AG20443 (cell line): ENCODE measurements around the gene OAS3.
A peak's percentile ranks its signal among the peaks of the same experiment; 100 is the strongest.
"Not testable (repeated sequence)": the region's sequence is repeated elsewhere in the genome, so short reads cannot be mapped to it uniquely, and the experiment has no call there.

Experiments used
- DNase-seq: peaks from one replicate; pipeline ENCODE4 v3.0.0; 2012; ENCODE audit warnings: low spot score, mixed read lengths

The OAS3 gene

DNA sequence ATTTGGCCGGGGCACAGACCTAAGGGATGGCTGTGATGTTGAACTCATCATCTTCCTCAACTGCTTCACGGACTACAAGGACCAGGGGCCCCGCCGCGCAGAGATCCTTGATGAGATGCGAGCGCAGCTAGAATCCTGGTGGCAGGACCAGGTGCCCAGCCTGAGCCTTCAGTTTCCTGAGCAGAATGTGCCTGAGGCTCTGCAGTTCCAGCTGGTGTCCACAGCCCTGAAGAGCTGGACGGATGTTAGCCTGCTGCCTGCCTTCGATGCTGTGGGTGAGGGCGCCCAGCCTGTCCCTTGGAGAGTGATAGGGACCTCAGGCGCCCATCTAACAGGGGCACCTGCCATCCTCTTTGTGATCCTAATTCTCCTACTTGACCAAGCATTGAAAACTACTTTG lies 12.4 kb downstream of the OAS3 start:
- DNase-seq, result no peak

DNA sequence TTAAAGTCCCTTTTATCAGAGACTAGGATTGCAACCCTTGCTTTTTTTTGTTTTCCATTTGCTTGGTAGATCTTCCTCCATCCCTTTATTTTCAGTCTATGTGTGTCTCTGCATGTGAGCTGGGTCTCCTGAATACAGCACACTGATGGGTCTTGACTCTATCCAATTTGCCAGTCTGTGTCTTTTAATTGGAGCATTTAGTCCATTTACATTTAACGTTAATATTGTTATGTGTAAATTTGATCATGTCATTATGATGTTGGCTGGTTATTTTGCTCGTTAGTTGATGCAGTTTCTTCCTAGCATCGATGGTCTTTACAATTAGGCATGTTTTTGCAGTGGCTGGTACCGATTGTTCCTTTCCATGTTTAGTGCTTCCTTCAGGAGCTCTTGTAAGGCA lies 18.9 kb downstream of the OAS3 start:
- not testable (repeated sequence) for DNase-seq

DNA sequence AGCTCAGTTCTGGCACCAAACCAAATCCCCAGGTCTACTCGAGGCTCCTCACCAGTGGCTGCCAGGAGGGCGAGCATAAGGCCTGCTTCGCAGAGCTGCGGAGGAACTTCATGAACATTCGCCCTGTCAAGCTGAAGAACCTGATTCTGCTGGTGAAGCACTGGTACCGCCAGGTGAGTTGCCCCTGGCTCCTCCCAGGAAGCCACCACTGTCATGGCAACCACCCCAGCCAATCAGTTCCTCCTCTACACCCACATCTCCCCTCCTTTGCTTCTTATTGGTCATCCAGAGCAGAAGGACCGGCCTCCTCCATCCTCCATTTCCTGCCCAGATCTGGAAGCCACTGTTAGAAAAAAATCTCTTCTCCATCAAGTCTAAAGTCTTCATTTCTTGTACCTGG lies 22.8 kb downstream of the OAS3 start:
- no peak for DNase-seq

DNA sequence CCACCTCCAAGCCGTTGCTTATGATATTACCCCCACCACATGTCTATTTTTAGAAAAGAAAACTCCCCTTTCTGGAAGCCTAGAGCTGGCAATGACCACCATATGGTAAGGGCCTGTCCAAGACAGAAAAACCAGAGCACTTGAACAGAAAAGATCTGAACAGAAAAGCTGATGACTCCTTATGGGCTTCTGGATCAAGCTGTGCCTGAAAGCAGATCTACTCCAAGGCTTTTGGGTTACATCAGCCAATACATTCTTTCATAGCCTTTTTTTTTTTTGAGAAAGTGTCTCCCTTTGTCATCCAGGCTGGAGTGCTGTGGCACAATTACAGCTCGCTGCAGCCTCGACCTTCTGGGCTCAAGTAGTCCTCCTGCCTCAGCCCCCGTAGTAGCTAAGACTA lies 23.3 kb downstream of the OAS3 start:
- no peak for DNase-seq

DNA sequence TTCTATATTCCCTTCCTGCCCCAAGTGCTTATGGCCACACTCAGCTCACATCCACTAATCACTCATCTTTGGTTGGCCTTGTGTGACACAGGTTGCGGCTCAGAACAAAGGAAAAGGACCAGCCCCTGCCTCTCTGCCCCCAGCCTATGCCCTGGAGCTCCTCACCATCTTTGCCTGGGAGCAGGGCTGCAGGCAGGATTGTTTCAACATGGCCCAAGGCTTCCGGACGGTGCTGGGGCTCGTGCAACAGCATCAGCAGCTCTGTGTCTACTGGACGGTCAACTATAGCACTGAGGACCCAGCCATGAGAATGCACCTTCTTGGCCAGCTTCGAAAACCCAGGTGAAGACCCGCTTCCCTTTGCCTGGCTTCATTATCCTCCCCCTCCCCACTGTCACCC lies 24.3 kb downstream of the OAS3 start:
- DNase-seq, result no peak

DNA sequence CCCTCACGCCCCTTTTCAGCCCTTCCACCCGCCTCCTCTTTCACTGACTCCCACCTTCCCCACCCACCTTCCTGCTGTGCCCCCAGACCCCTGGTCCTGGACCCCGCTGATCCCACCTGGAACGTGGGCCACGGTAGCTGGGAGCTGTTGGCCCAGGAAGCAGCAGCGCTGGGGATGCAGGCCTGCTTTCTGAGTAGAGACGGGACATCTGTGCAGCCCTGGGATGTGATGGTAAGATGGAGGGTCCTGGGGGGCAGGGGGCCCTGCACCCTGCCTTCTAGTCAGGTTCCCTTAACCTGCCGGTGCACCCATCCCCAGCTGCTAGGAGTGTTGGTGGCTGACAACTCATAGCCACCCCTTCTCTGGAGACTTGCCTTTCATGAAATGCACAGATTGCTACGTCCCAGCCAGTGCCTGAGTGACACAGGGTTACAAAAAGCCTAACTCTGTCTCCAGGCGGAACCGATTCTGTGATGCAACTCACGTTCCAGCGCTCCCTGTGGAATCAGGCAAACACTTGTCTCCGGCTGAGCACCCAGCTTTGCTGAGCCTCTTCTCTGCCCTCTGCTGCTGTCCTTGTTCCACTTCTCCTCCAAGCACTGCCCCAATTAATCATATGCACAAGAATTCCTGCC lies 25.1 kb downstream of the OAS3 start:
- no peak for DNase-seq

DNA sequence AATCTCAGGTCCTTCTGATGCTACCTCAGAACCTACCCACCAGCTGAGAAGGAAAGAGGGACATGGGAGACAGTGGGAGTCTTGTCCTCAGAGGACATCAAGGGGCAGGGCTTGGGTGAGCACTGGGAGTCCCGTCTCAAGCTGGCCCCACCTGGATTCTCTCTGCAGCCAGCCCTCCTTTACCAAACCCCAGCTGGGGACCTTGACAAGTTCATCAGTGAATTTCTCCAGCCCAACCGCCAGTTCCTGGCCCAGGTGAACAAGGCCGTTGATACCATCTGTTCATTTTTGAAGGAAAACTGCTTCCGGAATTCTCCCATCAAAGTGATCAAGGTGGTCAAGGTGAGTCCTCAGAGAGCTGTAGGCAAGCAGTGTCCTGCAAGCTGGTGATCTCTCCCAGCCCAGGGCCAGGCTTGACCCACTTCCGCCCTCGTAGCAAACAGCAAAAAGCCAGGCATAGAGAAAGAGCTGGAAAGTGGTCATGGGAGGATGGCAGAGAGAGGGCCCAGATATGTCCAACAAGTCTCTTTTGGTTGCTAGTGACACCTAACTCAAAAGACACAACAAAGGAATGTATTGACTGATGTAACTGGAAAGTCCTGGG lies 25.9 kb downstream of the OAS3 start:
- DNase-seq, result no peak

DNA sequence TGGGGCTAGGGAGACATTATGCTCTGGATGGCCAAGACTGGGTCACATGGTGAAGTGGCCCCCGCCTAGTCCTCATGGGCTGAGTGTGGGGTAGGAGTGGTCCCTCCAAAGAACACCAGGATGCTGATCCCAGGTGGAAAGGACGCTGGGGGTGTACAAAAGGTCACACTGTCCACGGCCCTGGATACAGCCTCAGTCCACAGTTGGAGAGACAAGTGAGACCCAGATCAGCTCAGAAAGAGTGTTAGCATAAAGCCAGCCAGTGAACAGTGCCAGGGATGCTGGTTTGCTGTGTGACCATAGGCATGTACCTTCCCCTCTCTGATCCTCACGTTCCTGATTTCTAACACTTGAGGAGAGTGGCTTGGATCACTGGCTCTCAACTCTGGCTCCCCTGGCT lies 26.6 kb downstream of the OAS3 start:
- DNase-seq, result no peak

DNA sequence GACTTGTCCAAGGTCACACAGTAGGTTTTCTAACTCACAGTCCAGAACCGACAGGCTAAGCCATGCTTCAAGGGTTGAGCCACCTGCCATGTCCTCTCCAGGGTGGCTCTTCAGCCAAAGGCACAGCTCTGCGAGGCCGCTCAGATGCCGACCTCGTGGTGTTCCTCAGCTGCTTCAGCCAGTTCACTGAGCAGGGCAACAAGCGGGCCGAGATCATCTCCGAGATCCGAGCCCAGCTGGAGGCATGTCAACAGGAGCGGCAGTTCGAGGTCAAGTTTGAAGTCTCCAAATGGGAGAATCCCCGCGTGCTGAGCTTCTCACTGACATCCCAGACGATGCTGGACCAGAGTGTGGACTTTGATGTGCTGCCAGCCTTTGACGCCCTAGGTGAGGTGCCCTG lies 27.4 kb downstream of the OAS3 start:
- DNase-seq, result no peak

DNA sequence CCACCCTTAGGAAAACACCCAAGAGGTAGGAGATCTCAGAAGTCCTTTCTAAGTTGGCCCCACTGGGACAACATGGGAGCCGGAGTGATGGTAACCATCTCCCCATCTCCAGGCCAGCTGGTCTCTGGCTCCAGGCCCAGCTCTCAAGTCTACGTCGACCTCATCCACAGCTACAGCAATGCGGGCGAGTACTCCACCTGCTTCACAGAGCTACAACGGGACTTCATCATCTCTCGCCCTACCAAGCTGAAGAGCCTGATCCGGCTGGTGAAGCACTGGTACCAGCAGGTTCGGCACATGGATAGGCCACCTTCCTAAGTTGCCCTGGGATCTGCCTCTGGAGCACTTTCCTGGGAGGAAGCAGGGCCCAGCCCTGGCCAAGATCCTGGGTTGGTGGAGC lies 29.0 kb downstream of the OAS3 start:
- DNase-seq, result peak; percentile 2

DNA sequence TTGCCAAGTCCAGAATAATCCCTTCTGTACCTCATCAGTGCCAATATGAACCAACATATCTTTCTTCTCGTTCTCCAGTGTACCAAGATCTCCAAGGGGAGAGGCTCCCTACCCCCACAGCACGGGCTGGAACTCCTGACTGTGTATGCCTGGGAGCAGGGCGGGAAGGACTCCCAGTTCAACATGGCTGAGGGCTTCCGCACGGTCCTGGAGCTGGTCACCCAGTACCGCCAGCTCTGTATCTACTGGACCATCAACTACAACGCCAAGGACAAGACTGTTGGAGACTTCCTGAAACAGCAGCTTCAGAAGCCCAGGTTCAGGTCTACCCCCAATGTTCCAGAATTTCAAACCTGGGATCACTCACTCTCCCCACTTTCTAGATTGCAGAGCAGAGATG lies 29.6 kb downstream of the OAS3 start:
- peak; percentile 2 for DNase-seq

DNA sequence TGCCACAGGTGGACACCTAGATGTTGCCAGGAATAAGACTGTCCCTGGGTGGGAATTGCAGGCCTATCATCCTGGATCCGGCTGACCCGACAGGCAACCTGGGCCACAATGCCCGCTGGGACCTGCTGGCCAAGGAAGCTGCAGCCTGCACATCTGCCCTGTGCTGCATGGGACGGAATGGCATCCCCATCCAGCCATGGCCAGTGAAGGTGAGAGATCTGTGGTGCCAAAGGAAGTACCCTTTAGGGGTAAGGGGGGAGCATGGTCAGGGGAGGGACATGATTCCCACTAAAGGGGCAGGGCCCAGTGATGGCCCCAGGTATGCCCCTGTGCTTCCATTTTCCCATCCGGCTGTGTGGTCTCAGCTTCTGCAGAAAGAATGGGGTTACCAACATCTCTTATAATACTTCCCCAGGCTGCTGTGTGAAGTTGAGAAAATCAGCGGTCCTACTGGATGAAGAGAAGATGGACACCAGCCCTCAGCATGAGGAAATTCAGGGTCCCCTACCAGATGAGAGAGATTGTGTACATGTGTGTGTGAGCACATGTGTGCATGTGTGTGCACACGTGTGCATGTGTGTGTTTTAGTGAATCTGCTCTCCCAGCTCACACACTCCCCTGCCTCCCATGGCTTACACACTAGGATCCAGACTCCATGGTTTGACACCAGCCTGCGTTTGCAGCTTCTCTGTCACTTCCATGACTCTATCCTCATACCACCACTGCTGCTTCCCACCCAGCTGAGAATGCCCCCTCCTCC lies 31.5 kb downstream of the OAS3 start:
- peak; percentile 2 for DNase-seq

DNA sequence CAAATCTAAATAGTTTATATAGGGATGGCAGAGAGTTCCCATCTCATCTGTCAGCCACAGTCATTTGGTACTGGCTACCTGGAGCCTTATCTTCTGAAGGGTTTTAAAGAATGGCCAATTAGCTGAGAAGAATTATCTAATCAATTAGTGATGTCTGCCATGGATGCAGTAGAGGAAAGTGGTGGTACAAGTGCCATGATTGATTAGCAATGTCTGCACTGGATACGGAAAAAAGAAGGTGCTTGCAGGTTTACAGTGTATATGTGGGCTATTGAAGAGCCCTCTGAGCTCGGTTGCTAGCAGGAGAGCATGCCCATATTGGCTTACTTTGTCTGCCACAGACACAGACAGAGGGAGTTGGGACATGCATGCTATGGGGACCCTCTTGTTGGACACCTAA lies 32.1 kb downstream of the OAS3 start:
- peak; percentile 2 for DNase-seq

DNA sequence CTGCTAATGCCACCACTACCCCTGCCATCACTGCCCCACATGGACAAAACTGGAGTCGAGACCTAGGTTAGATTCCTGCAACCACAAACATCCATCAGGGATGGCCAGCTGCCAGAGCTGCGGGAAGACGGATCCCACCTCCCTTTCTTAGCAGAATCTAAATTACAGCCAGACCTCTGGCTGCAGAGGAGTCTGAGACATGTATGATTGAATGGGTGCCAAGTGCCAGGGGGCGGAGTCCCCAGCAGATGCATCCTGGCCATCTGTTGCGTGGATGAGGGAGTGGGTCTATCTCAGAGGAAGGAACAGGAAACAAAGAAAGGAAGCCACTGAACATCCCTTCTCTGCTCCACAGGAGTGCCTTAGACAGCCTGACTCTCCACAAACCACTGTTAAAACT lies 33.0 kb downstream of the OAS3 start:
- no peak for DNase-seq

DNA sequence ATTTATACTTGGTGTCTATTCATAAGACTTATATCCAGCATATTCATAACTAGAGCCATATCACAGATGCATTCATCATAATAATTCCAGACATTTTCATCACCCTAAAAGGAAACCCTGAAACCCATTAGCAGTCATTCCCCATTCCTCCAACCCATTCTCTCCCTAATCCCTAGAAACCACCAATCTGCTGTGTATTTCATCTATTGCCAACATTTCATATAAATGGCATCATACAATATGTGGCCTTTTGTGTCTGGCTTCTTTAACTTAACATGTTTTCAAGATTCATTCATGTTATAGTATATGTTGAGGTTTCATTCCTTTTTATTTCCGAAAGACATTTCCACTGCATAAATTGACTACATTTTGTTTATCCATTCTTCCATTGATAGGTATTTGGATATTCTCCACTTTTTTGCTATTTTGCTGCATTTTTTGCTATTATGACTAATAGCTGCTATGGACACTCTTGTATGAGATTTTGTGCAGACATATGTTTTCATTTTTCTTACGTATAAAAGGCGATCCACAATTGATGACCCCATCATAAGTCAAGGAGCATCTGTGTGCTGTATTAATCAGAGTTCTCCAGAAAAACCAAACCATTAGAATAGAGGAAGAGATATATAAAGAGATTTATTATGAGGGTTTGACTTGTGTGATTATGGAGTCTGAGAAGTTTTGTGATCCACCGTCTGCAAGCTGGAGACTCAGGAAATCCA lies 34.9 kb downstream of the OAS3 start:
- DNase-seq, result no peak

DNA sequence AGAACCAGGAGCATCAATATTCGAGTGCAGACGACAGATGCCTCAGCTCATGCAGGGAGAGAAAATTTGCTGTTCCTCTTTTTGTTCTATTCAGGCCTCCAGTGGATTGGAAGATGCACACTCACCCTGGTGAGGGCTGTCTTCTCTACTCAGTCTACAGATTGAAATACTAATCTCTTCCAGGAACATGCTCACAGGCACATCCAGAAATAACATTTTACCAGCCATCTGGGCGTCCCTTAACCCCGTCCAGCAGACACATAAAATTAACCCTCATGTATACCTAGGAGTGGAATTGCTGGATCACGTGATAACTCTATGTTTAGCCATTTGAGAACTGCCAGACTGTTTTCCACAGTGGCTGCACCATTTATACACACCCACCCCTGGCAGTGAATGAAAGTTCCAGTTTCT lies 35.6 kb downstream of the OAS3 start:
- no peak for DNase-seq

DNA sequence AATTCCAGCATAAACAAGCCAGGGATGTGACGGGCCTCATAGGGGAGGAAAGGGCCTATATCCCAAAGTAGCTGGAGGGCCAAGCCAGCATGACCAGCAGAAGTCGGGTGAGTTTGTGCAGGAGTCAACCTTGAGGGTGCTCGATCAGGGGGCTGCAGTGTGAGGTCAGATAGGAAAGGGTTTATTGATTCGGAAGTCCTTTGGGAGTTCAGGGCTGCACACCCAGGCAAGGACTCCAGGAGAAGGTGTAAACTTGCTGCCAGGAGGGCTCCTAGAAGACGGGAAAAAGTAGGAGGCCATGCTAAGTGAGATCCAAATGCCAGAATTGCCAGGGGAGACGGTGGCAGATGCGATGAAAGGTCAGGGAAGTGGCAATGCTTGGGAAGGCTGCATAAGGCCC lies 36.6 kb downstream of the OAS3 start:
- no peak for DNase-seq

DNA sequence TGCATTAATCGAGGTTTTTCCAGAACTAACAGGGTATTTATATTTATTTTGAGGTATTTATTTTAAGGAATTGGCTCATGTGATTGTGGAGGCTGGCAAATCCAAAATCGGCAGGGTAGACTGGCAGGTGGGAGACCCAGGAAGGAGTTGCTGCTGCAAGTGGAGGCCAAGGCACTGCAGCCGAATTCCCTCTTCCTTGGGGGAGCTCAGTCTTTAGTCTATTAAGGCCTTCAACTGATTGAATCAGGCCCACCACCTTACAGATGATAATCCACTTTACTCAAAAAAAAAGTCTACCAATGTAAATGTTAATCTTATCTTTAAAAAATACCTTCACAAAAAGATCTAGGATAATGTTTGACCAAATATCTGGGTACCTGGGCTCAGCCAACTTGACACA lies 38.9 kb downstream of the OAS3 start:
- no peak for DNase-seq

DNA sequence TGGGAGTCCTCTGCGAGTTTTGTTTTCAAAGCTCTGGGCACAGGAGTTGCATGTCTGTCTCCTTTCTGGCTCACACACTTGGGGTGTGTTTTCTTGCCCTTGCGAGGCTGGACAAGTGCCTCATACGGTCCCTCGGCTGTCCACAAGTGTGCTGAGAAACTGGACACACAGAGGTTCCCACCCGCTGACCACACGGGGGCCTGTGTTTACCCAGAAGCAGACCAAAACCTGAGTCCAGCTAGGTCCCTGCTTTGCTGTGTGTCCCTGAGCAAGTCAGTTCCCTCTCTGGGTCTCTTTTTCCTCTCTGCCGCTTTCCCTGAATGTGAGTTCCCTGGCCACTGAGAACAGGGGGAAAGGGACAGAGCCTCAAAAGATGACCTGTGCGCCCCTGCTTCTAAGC lies 39.4 kb downstream of the OAS3 start:
- DNase-seq, result no peak

DNA sequence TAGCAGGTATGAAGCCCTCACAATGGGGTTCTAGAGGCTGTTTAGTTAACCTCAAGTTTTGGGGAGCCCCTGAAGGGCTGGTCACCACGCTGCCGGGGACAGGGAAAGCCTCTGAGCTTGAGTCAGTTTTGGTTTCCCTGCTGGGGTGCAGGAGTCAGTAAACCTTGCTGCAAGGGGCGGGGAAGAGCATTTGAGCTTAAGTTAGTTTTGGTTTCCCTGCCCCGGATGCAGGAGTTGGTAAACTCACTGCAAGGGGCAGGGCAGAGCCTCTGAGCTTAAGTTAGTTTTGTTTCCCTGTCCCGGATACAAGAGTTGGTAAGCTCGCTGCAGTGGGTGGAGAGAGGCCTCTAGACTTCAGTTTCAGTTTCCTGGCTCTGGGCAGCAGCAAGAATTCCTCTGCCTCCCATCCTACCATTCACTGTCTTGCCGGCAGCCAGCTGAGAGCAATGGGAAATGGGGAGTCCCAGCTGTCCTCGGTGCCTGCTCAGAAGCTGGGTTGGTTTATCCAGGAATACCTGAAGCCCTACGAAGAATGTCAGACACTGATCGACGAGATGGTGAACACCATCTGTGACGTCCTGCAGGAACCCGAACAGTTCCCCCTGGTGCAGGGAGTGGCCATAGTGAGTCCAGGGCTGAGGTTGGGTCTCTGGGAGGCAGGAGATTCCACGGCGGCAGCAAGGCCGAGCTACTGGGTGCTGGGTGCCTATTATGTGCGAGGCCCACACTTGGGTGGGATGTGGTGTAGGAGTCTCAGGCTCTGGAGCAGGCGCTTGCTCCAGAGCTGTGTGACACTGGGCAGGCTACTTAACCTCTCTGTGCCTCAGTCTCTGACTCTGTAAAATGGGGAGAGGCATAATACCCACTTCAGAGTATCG lies 40.1 kb downstream of the OAS3 start, which contains the start of gene OAS2:
Gene OAS2 (plus strand): TSS at position 357 of the 878 bp plus-strand sequence. CDS start 90 bp downstream, at position 447.
- DNase-seq, result peak; percentile 84

DNA sequence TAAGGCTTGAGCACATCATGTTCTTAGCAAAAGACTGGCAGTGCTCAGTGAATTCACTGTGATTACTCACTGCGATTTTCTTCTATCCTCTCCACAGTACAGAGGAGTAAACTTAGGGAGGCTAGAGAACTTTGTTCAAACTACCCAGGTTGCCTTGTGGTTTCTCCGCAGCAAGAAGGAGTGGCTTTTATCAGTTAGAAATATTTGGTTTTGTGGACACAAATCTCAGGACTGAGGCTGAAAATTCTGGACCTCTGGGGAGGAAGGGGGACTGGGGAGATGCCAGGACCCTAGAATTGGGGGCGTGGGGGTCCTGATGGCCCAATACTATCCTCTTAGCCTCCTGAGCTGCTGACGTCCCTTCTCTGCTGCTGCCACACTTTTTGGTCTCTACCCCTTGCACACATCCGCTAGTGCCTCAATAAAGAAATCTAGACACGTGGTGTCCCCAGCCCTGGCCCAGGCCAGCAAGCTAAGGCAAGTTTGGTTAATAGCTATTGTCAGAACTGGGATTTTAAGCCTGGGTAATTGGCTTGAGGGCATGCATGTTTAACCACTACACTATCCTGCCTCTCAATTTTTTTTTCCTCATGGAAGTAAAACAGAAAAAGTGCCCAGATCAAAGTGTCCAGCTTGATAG lies 40.9 kb downstream of the OAS3 start:
- DNase-seq, result no peak
